ENCODE measurements around the gene GRK5.

Gene GRK5

GRCh38 chr10:119337223-119337622 lies 129.9 kb downstream of the GRK5 start:
- no peak for TF ChIP-seq CTCF (IDR thresholded peaks at IDR 0.05; ENCODE audit: low read depth, low read length, poor library complexity, severe bottlenecking)
- TF ChIP-seq EZH2phosphoT487 (IDR thresholded peaks at IDR 0.05; ENCODE audit: borderline replicate concordance, low read length), result no peak
- no peak overlapping the region for H3K4me2 ChIP-seq (ENCODE audit: low read length)
- H3K4me1 ChIP-seq (ENCODE audit: control insufficient read depth, low read length), result no peaks in the 10 kb centered on the region
- H3K9me2 ChIP-seq (replicated peaks; ENCODE audit: control insufficient read depth, low read length), result no peaks in the 10 kb centered on the region
- no peaks in the 10 kb centered on the region for H3K9me3 ChIP-seq (ENCODE audit: control insufficient read depth, insufficient read depth, low read length)
- H3K27ac ChIP-seq (ENCODE audit: low read depth, low read length), result no peak overlapping the region
- H3K79me2 ChIP-seq (ENCODE audit: control insufficient read depth, low read length), result no peaks in the 10 kb centered on the region
- H3K27me3 ChIP-seq (ENCODE audit: control insufficient read depth, low read length), result no peaks in the 10 kb centered on the region
- H3F3A ChIP-seq (ENCODE audit: control insufficient read depth, insufficient read depth), result no peaks in the 10 kb centered on the region
- H4K20me1 ChIP-seq (ENCODE audit: control insufficient read depth, insufficient read depth, low read depth, low read length), result no peaks in the 10 kb centered on the region
- no peak overlapping the region for H3K4me3 ChIP-seq (ENCODE audit: low read length)
- no peaks in the 10 kb centered on the region for H3K36me3 ChIP-seq (ENCODE audit: control insufficient read depth, low read length)

- H3F3A ChIP-seq (ENCODE audit: control insufficient read depth, insufficient read depth), result no peaks in the 10 kb centered on the region
- TF ChIP-seq EZH2phosphoT487 (IDR thresholded peaks at IDR 0.05; ENCODE audit: borderline replicate concordance, low read length) (no peak), CTCF (IDR thresholded peaks at IDR 0.05; ENCODE audit: low read depth, low read length, poor library complexity, severe bottlenecking) (no peak)
- no peaks in the 10 kb centered on the region for H3K9me2 ChIP-seq (replicated peaks; ENCODE audit: control insufficient read depth, low read length)
- no peak overlapping the region for H3K27ac ChIP-seq (ENCODE audit: low read depth, low read length)
- H3K4me2 ChIP-seq (ENCODE audit: low read length), result no peak overlapping the region
- no peaks in the 10 kb centered on the region for H3K36me3 ChIP-seq (ENCODE audit: control insufficient read depth, low read length)
- H3K4me3 ChIP-seq (ENCODE audit: low read length), result no peak overlapping the region
- H3K9me3 ChIP-seq (ENCODE audit: control insufficient read depth, insufficient read depth, low read length), result no peaks in the 10 kb centered on the region
- no peaks in the 10 kb centered on the region for H3K27me3 ChIP-seq (ENCODE audit: control insufficient read depth, low read length)
- no peaks in the 10 kb centered on the region for H4K20me1 ChIP-seq (ENCODE audit: control insufficient read depth, insufficient read depth, low read depth, low read length)
- no peaks in the 10 kb centered on the region for H3K79me2 ChIP-seq (ENCODE audit: control insufficient read depth, low read length)
- H3K4me1 ChIP-seq (ENCODE audit: control insufficient read depth, low read length), result no peaks in the 10 kb centered on the region
Observed at GRCh38 chr10:119337796-119338432, 130.5 kb downstream of the GRK5 start.

GRCh38 chr10:119339109-119339508 lies 131.7 kb downstream of the GRK5 start:
- H3K9me2 ChIP-seq (replicated peaks; ENCODE audit: control insufficient read depth, low read length), result no peaks in the 10 kb centered on the region
- H3K79me2 ChIP-seq (ENCODE audit: control insufficient read depth, low read length), result no peaks in the 10 kb centered on the region
- no peaks in the 10 kb centered on the region for H3K36me3 ChIP-seq (ENCODE audit: control insufficient read depth, low read length)
- no peaks in the 10 kb centered on the region for H3F3A ChIP-seq (ENCODE audit: control insufficient read depth, insufficient read depth)
- no peaks in the 10 kb centered on the region for H4K20me1 ChIP-seq (ENCODE audit: control insufficient read depth, insufficient read depth, low read depth, low read length)
- H3K9me3 ChIP-seq (ENCODE audit: control insufficient read depth, insufficient read depth, low read length), result no peaks in the 10 kb centered on the region
- no peak overlapping the region for H3K4me2 ChIP-seq (ENCODE audit: low read length)
- no peaks in the 10 kb centered on the region for H3K27me3 ChIP-seq (ENCODE audit: control insufficient read depth, low read length)
- no peak overlapping the region for H3K4me3 ChIP-seq (ENCODE audit: low read length)
- no peak overlapping the region for H3K27ac ChIP-seq (ENCODE audit: low read depth, low read length)
- H3K4me1 ChIP-seq (ENCODE audit: control insufficient read depth, low read length), result no peaks in the 10 kb centered on the region
- TF ChIP-seq CTCF (IDR thresholded peaks at IDR 0.05; ENCODE audit: low read depth, low read length, poor library complexity, severe bottlenecking) (no peak), EZH2phosphoT487 (IDR thresholded peaks at IDR 0.05; ENCODE audit: borderline replicate concordance, low read length) (no peak)
